DMS114 treated with DMSO at 0.1 percent for 48 hours (cell line): ENCODE measurements around the gene PCBP2.
"Not testable (repeated sequence)": the region's sequence is repeated elsewhere in the genome, so short reads cannot be mapped to it uniquely, and the experiment has no call there.

Experiments used
- DNase-seq: peaks from one replicate; lab custom pipeline; 2025; ENCODE audit not compliant: unreplicated experiment; lab: John Stamatoyannopoulos, UW

The PCBP2 gene

GRCh38 chr12:53441040-53441833, 10.7 kb upstream of the PCBP2 start, which contains the start of gene PRR13:
PRR13 (plus strand) TSS chr12:53441734; CDS start chr12:53442715, 981 bp downstream.
- peak; percentile 99 for DNase-seq

DNA sequence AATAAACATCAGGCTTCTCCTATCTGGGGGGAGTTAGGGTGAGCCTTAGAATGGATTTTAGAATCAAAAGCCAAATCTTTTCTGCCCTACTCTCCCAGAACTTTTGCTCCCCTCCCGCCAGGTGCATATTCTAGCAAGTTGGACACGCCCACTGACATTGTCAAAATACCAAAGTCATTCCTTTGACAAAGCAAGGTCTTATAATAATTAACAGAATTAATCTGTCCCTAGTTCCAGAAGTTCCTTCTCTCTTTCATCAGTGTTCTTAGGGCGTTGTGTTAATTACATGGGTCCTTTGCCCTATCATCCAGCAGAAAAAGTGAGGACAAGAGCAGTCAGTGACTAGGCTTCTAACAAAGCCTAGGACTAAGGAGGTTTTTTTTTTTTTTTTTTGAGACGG, 7.9 kb upstream of the PCBP2 start:
- DNase-seq: no peak

DNA sequence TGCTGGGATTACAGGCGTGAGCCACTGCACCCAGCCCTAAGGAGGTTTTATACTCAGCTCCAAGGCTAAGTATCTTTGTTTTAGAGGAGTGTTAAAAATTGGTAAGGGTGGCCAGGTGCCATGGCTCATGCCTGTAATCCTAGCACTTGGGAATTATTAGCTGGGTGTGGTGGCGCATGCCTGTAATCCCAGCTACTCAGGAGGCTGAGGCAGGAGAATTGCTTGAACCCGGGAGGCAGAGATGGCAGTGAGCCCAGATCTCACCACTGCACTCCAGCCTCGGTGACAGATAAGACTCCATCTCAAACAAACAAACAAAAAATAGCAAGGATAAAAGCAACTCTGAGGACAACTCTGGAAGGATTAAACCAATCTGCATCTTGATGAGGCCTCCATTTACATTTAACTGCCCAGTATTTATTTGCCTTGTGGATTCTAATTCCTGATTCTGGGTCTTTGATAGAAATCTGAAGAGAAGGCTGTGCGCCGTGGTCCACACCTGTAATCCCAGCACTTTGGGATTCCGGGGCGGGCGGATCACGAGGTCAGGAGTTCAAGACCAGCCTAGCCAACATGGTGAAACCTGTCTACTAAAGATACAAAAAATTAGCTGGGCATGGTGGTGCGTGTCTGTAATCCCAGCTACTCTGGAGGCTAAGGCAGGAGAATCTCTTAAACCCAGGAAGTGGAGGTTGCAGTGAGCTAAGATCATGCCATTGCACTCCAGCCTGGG, 7.1 kb upstream of the PCBP2 start:
- DNase-seq: not testable (repeated sequence)

- DNase-seq: no peak
Observed at GRCh38 chr12:53450936-53451335, 966 bp upstream of the PCBP2 start.

DNA sequence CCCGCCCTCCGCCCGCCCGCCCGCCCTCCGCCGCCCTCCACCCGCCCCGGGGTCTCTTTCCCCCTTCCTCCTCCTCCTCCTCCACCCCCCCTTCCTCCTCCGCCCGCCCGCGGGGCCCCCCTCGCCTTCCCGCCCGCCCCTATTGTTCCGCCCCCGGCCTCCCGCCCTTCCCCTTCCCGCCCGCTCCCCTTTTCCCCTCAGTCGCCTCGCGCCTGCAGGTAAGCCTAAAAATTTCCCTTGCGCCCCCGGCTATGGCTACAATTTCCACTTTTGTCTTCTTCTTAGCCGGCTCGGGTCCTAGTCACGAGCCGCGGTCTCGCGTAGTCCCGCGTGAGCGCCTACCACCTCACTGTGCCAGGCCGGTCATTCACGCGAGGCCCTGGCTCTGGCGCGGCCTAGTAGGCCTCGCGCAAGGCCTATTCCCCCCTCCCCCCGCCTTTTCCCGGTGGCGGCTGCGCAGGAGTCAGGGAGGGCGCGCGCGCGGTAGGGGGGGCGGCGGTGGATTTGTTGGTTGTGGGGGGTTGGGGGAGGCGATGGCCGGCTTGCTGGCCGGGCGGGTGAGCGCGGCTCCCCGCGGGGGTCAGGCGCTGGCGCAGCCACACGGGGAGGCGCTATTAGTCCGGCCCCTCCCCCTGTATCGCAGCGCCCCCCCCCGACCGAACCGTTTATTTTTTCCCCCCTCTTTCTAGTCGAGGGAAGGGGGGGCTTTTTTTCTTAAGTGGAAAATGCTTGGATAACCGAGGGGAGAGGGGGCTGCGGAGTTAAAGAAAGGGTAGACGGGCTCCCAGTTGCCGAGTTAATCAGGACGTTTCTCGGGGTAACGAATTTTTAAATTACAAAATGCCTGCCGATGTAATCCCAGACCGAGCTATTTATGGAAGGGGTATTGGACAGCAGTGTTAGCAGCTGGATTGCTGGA, 516 bp downstream of the PCBP2 start:
- DNase-seq: peak; percentile 38

DNA sequence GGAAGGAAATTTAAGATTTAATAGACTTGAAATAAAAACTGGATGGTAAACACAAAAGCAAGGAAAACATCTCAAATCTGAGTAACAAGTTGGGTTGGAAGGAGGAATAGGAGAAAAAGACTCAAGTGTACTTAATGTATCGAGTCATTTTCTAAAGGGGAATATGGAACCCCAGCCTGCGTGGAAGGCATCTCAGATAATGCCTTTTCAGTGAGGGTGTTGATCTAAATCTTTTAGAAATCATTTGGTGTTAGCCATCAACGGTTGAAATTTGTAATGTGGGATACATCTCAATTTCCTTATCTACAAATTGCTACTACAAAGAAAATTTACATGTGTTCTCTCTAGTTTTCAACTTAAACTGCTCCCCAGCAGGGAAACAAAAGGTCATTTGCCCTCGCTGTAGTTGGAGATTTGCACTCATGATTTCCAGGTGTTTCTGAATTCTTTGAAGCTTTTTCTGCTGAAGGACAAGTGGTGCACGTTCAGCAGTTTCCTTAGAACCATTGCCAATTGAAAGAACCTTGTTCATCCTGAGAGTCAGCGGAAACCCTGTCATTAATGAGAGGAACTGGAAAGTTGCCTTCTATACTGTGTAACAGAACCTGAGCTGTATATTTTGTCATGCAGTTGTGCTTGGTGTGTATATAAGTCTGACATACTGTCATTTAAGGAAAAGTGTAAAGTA, 2.2 kb downstream of the PCBP2 start:
- no peak for DNase-seq

GRCh38 chr12:53454707-53455106, 2.8 kb downstream of the PCBP2 start:
- no peak for DNase-seq

DNA sequence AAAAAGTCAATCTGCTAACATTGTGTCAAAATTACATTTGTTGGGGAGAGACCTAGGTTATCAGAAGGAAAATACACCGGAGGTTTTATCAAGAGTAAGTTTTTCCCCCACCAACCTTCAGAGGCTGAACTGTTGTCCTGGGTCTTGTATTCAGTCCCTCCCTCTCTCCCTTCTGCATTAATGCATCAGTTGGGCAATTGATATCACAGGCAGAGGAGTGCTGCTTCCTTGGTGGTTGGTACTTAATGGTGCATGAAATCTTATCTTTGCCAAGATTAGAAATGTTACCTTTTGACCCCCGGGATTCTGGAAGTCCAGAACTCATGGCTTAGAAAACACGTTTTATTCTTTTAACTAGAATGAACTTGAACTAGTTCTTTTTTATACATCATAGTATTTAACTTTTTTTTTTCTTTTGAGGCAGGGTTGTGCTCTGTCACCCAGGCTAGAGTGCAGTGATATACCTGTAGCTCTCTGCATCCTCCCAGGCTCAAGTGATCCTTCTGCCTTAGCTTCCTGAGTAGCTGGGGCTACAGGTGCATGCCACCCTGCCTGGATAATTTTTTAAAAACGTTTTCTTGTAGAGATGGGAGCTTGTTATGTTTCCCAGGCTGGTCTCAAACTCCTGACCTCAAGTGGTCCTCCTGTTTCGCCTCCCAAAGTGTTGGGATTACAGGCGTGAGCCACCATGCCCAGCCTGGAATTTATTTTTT, 4.9 kb downstream of the PCBP2 start:
- DNase-seq: no peak

GRCh38 chr12:53459097-53459496, 7.2 kb downstream of the PCBP2 start:
- DNase-seq: no peak

DNA sequence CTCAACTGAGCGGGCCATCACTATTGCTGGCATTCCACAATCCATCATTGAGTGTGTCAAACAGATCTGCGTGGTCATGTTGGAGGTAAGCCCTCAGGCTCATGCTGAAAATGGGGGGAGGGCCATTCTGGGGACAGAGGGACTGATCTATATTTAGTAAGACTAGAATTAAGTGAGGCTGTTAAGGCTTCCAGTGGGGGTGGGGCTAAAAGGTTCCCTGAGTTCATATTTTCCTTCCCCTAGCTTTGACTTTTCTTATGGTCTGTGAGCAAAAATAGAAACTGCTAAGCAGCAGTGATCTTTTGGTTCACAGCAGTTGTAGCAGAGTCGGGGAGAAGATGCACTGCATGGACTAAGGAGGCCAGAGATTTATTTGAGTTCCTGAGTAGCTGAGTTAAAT, 9.2 kb downstream of the PCBP2 start:
- DNase-seq: no peak

DNA sequence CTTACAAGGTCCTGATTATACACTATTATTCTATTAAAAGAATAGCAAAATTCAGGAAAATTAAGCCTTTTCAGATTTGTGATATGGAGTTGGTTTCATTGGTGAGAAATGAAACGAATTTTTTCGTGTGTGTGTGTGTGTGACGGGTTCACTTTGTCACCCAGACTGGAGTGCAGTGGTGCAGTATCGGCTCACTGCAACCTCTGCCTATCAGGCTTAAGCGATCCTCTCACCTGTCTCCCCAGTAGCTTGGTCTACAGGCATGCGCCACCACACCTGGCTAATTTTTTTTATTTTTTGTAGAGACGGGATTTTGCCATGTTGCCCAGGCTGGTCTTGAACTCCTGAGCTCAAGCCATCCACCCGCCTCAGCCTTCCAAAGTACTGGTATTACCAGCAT, 9.7 kb downstream of the PCBP2 start:
- no peak for DNase-seq

DNA sequence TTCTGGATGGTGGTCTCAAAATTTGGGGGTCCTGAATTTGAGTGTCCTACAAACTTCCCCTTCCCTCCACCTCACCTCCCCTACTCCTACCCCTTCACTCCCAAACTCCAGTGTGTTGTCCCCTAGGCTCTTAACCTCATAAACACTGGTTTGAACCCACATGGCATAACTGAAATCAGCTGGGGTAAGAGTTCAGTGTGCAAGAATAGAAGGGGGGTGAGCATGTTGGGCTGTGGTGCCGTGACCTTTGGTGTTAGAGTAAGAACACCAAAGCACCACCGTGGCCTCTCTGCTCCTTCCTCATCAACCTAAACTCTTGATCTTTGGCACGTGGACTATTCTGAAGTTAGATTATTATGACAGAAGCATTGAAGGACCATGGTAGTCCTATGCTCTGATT, 11.0 kb downstream of the PCBP2 start:
- DNase-seq: no peak

DNA sequence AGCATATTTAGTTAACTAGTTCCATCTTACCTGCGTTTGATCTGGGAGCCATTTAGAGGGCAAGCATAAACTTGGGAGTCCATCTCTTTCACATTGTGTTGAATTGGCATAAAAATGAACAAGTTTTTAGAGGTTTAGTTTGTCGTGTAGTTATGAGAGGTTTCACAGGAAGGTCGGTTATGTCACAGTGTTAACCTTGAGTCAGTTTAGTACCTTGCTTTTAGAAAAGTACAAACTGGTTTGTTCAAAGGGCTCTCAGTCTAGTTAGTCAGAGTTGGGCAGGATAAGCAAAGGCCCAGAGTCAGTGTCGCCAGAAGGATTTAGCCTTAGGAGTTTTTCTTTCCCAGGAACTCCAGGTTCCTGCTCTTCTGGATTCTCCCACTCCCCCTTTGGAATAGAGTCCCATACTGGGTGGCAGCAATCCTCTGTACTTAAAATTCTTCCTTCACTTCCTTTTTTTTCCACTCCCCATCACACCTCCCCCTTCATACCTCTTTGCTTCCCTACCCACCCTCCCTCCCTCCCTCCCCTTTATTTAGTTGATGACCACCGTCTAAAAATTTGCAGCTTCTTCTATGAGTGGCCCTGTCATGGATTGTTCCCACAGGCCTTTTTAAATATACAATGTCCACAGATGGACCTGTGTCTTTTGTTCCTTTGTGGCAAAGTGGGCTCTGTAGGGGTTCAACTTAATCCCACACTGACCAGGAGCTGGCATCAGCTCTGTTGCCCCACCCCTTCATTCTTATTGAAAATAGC, 12.1 kb downstream of the PCBP2 start:
- DNase-seq: no peak

DNA sequence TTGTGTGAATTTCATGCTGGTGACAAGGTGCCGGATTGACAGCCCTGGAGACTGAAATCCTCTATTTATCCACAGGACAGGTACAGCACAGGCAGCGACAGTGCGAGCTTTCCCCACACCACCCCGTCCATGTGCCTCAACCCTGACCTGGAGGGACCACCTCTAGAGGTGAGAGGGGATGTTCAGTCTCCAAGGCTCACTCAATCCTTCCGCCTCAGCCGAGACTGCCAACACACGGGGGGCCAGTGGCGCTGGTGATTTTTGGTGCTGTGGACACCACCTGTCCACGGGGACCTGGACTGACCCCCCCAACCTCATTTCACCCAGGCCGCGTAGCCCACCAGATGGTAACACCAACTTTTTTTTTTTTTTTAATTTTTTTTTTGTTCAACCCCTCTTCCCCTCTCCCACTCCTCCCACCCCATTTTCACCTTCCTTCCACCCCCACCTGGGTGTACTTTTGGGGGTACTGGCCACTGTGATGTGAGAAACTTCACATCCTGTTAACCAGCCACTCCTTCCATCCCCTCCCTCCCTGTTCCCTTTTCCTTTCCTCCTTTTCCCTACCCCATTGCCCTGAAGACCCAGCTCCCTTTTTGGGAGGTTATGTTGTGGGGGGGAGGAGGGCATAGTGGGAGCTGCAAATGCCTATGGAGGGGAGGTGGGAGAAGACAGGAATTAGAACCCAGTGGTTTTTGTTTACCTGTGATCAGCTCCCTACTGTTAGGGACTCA, 12.9 kb downstream of the PCBP2 start:
- DNase-seq: no peak

DNA sequence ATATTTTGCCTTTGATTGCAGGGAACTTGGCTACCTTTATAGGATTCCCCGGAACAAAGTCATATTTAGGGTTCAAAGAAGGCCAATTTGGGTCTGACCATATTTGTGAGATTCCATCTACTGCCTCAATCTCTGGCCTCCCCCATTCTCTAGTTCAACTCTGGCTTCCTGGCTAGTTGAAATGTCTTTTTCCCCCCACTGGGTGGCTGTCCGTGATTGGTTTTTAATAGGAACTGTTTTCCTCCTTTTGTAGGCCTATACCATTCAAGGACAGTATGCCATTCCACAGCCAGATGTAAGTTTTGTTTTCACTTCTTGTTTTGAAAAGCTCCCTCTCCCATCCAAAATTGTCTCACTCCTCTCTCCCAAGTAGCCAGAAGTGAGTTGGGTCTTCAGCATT, 13.8 kb downstream of the PCBP2 start:
- DNase-seq: no peak

- DNase-seq: no peak
Observed at GRCh38 chr12:53466640-53467039, 14.7 kb downstream of the PCBP2 start.

DNA sequence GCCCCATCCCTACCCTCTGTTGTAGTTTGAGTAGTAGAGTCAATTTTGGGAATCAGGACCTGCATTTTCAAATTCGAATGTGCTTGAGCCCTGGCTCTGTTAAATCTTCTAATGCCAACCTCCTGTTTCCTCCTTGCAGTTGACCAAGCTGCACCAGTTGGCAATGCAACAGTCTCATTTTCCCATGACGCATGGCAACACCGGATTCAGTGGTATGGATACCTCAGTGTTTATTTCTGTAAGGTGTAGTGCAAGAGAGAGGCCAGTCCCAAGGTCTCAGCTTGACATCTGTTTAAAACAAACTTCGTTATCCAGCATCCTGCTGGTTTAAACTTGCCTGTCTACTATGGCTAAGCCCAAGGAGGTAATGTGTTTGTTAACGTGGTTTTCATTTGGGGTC, 15.2 kb downstream of the PCBP2 start:
- DNase-seq: no peak

GRCh38 chr12:53467880-53468279, 16.0 kb downstream of the PCBP2 start:
- no peak for DNase-seq

DNA sequence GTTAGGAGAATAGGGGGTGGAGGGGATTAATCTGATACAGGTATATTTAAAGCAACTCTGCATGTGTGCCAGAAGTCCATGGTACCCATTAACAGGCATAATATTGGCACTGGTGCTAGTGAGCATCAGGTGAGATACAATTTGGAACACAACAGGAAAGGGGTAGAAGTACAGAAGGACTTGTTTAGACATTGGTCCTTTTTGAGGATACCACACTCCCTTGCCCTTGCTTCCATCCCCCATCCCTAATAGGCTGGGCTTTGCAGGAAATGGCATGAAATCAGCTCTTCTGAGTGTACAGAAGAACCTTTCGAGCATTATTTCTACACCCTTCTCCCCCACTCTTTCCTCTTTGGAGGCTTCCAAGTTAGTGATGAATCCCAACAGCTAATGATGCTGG, 16.4 kb downstream of the PCBP2 start:
- DNase-seq: no peak
